WERI-Rb-1 (cell line): Measurements from ENCODE around the gene PALD1.

ENCODE experiments used
- DNase-seq: peaks from one replicate; pipeline ENCODE4 v3.0.0-alpha.2; 2020
- H3K27ac ChIP-seq: fragments of 250-450 bp; sonication (Bioruptor Pico); 2 replicates; pipeline ENCODE4 v1.5.1; 2020; ENCODE audit warnings: mild to moderate bottlenecking, moderate library complexity
- H3K27me3 ChIP-seq: fragments of 250-450 bp; sonication (Bioruptor Pico); 2 replicates; pipeline ENCODE4 v1.5.1; 2021; ENCODE audit warnings: mild to moderate bottlenecking, low read depth, moderate library complexity; ENCODE audit not compliant: insufficient read depth, severe bottlenecking
- H3K36me3 ChIP-seq: fragments of 250-450 bp; sonication (Bioruptor Pico); 2 replicates; pipeline ENCODE4 v1.5.1; 2020; ENCODE audit warnings: mild to moderate bottlenecking, moderate library complexity
- H3K4me3 ChIP-seq: 2 replicates; pipeline ENCODE4 v1.5.1; 2011; ENCODE audit warnings: low read depth, mild to moderate bottlenecking, control low read depth, low read length
- H3K9me3 ChIP-seq: fragments of 250-450 bp; sonication (Bioruptor Pico); 2 replicates; pipeline ENCODE4 v1.5.1; 2021; ENCODE audit warnings: mild to moderate bottlenecking, moderate library complexity; ENCODE audit not compliant: severe bottlenecking
- CTCF ChIP-seq: IDR thresholded peaks from 2 replicates; pipeline ENCODE4 v1.5.1; 2011; ENCODE audit warnings: low read depth, mild to moderate bottlenecking, control low read depth, inconsistent platforms, low read length

Gene PALD1

GRCh38 chr10:70590655-70591416 is 112.3 kb downstream of the PALD1 start:
- DNase-seq = no peak
- Histone ChIP-seq H3K9me3 (no peaks in the 10 kb centered on the region), H3K27me3 (no peaks in the 10 kb centered on the region), H3K27ac (no peak overlapping the region), H3K4me3 (no peak overlapping the region), H3K36me3 (no peaks in the 10 kb centered on the region)
- TF ChIP-seq CTCF = no peak

- H3K27me3 ChIP-seq = no peaks in the 10 kb centered on the region
- H3K4me3 ChIP-seq = no peak overlapping the region
- TF ChIP-seq CTCF = no peak
- H3K36me3 ChIP-seq = no peaks in the 10 kb centered on the region
- H3K9me3 ChIP-seq = no peaks in the 10 kb centered on the region
- no peak overlapping the region for H3K27ac ChIP-seq
- DNase-seq = no peak
These were observed 113.7 kb downstream of the PALD1 start for GRCh38 chr10:70592186-70592735.

DNA sequence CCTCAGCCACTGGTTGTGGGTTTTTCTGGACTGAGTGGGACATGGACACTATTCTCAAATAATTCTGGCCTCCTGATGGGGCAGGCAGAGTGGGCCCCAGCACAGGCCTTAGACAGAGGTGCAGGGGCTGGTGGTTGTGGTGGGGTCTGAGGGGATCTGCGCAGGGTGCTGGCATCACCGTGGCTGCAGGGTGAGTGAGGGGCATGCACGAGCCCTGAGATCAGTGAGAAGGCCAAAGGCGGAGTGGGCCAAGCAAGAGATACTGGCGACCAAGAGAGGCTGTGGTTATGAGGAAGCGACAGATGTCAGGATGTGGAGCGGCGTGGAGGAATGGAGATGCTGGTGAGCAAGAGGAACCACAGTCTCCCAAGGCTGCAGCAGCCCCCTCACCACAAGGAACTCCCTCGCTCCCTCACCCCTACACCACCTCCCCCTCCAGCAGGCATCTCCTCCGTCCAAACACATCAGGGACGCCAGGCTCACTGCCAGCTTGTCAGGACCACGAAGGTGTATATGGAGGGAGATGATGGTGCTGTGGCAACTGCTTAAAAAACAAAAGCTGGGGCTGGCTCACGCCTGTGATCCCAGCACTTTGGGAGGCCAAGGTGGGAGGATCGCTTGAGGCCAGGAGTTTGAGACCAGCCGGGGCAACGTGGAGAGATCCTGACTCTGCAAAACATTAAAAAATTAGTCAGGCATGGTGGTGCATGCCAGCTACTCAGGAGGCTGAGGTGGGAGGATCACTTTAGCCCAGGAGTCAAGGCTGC is 114.4 kb downstream of the PALD1 start:
- no peak overlapping the region for H3K4me3 ChIP-seq
- DNase-seq = no peak
- H3K36me3 ChIP-seq = no peaks in the 10 kb centered on the region
- H3K27ac ChIP-seq = no peak overlapping the region
- H3K9me3 ChIP-seq = no peaks in the 10 kb centered on the region
- H3K27me3 ChIP-seq = no peaks in the 10 kb centered on the region
- no peak for TF ChIP-seq CTCF

GRCh38 chr10:70593513-70593890 is 114.9 kb downstream of the PALD1 start:
- no peaks in the 10 kb centered on the region for H3K27me3 ChIP-seq
- no peak for TF ChIP-seq CTCF
- H3K9me3 ChIP-seq = no peaks in the 10 kb centered on the region
- DNase-seq = no peak
- no peak overlapping the region for H3K27ac ChIP-seq
- H3K4me3 ChIP-seq = no peak overlapping the region
- H3K36me3 ChIP-seq = no peaks in the 10 kb centered on the region

DNA sequence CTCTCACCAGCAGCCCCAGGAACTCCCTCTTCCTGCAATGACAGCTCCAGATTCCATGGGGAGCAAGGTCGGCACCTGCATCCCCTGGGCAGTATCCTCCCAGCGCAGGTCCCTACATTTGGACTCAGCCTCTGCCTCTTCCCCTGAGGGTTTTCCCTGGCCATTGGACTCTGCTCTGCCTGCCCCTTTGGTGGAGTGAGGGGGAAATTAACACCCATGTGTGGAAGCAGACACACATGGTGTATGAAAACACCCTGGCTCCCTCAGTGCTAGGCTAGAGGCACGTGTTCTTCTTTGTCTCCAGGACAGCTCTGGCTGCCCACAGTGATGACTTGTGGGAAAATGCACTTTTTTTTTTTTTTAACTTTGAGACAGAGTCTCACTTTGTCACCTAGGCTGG is 115.6 kb downstream of the PALD1 start:
- H3K27ac ChIP-seq = no peak overlapping the region
- H3K36me3 ChIP-seq = no peaks in the 10 kb centered on the region
- H3K4me3 ChIP-seq = no peak overlapping the region
- H3K27me3 ChIP-seq = no peaks in the 10 kb centered on the region
- no peaks in the 10 kb centered on the region for H3K9me3 ChIP-seq
- DNase-seq = no peak
- no peak for TF ChIP-seq CTCF
